Epithelial cell of prostate (primary cell): ENCODE data around the gene CBLL1.

ENCODE experiments used
- DNase-seq: peaks from one replicate; pipeline ENCODE4 v3.0.0-alpha.2; 2011; ENCODE audit warnings: low read depth, low spot score
- H3K27ac ChIP-seq: fragments of 450-650 bp; 2 replicates; pipeline ENCODE4 v1.5.1; 2017; ENCODE audit warnings: mild to moderate bottlenecking

Gene CBLL1

GRCh38 chr7:107743567-107744344, at the start of gene CBLL1:
Gene CBLL1, plus strand, starts transcription at chr7:107744142. Its CDS starts 22 bp downstream, at chr7:107744164.
- H3K27ac ChIP-seq: peak within 1 kb of the TSS; percentile 88

GRCh38 chr7:107694386-107694785, 49.6 kb upstream of the CBLL1 start:
- no peak for DNase-seq
- no peak overlapping the region for H3K27ac ChIP-seq

More at GRCh38 chr7:107743567-107744344, at the start of gene CBLL1:
- DNase-seq: peak; percentile 72

- no peak overlapping the region for H3K27ac ChIP-seq
- DNase-seq: no peak
These were observed 47.5 kb upstream of the CBLL1 start for GRCh38 chr7:107696330-107696946.

- DNase-seq: no peak
- H3K27ac ChIP-seq: no peak overlapping the region
These were observed 46.5 kb upstream of the CBLL1 start for GRCh38 chr7:107697321-107698049.

GRCh38 chr7:107700570-107700969, 43.4 kb upstream of the CBLL1 start:
- H3K27ac ChIP-seq: no peak overlapping the region

GRCh38 chr7:107701191-107701590, 42.8 kb upstream of the CBLL1 start:
- DNase-seq: no peak
- no peak overlapping the region for H3K27ac ChIP-seq

More at GRCh38 chr7:107700570-107700969, 43.4 kb upstream of the CBLL1 start:
- DNase-seq: no peak

GRCh38 chr7:107703219-107703618, 40.7 kb upstream of the CBLL1 start:
- DNase-seq: no peak

GRCh38 chr7:107703872-107704271, 40.1 kb upstream of the CBLL1 start:
- no peak for DNase-seq
- H3K27ac ChIP-seq: no peak overlapping the region

More at GRCh38 chr7:107703219-107703618, 40.7 kb upstream of the CBLL1 start:
- no peak overlapping the region for H3K27ac ChIP-seq

GRCh38 chr7:107708956-107709355, 35.0 kb upstream of the CBLL1 start:
- no peak for DNase-seq
- no peak overlapping the region for H3K27ac ChIP-seq

GRCh38 chr7:107711301-107711700, 32.6 kb upstream of the CBLL1 start:
- no peak for DNase-seq
- H3K27ac ChIP-seq: no peak overlapping the region

- no peak for DNase-seq
- H3K27ac ChIP-seq: no peak overlapping the region
These were observed 31.9 kb upstream of the CBLL1 start for GRCh38 chr7:107712025-107712424.

- DNase-seq: no peak
- H3K27ac ChIP-seq: no peak overlapping the region
These were observed 31.0 kb upstream of the CBLL1 start for GRCh38 chr7:107712896-107713295.

- DNase-seq: no peak
- H3K27ac ChIP-seq: no peak overlapping the region
These were observed 28.4 kb upstream of the CBLL1 start for GRCh38 chr7:107715531-107715930.

GRCh38 chr7:107718456-107719193, 25.3 kb upstream of the CBLL1 start:
- DNase-seq: no peak

GRCh38 chr7:107721286-107721685, 22.7 kb upstream of the CBLL1 start:
- no peak for DNase-seq
- H3K27ac ChIP-seq: no peak overlapping the region

More at GRCh38 chr7:107718456-107719193, 25.3 kb upstream of the CBLL1 start:
- no peak overlapping the region for H3K27ac ChIP-seq

- no peak overlapping the region for H3K27ac ChIP-seq
- no peak for DNase-seq
These were observed 20.7 kb upstream of the CBLL1 start for GRCh38 chr7:107723255-107723654.

- H3K27ac ChIP-seq: no peak overlapping the region
- peak; percentile 51 for DNase-seq
These were observed 18.7 kb upstream of the CBLL1 start for GRCh38 chr7:107725138-107725740.

- no peak overlapping the region for H3K27ac ChIP-seq
- DNase-seq: no peak
These were observed 17.4 kb upstream of the CBLL1 start for GRCh38 chr7:107726356-107727130.

GRCh38 chr7:107728276-107728675, 15.7 kb upstream of the CBLL1 start:
- no peak overlapping the region for H3K27ac ChIP-seq
- DNase-seq: no peak
